ENCODE data around the gene NKD1. TPM values are rescaled to one million over a fixed set of nuclear protein-coding genes. Genes with fewer than 3 reads are reported as not detected.

NKD1 gene
- polyA plus RNA-seq, 2 donors, result 1.1 to 2.0 TPM

DNA sequence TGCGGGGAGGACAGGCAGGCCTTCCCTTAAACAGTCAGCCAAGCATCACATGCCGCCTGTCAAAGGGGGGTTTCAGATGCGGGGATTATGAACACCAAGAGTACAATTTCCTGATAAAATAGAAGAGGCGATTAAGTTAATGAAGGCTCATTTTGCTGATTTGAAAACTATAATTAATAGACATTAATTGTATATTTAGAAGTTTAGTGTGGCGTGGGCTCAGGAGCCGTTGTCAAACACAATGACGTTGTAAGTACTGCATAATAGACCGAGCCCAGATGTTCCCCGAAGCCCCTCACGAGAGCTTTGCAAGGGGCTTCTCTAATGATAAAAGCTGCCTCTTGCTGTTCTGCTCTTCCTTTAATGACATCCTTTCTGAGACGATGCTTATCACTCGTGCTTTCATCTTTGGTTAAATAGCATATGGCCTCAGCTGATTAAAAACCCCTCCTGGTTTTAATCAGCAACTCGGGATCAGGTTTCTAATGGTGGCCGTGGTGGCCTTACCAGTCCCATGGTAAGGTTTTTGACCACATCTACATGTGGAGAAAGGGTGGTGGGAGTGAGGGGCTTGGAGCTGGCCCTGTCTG lies 104.7 kb downstream of the NKD1 start:
- no peak overlapping the region for H3K27ac ChIP-seq (ENCODE audit: low read depth in 2 of 2, low read length in 1 of 2)
- H3K9me3 ChIP-seq (ENCODE audit: control insufficient read depth in 2 of 2, insufficient read depth in 1 of 2, low read depth in 1 of 2, low read length in 1 of 2), result no peaks in the 10 kb centered on the region
- no peak overlapping the region for H3K4me3 ChIP-seq (ENCODE audit: low read depth in 1 of 2, low read length in 2 of 2)
- no peaks in the 10 kb centered on the region for H3K27me3 ChIP-seq (ENCODE audit: control insufficient read depth in 1 of 2, insufficient read depth in 2 of 2, low read length in 2 of 2)
- no peaks in the 10 kb centered on the region for H3K4me1 ChIP-seq (ENCODE audit: control insufficient read depth in 2 of 2, insufficient read depth in 2 of 2, low read length in 1 of 2)
- 69 to 80% methylated on average over 14 of the region's 14 CpGs for WGBS, 2 donors
- no peaks in the 10 kb centered on the region for H3K36me3 ChIP-seq (ENCODE audit: control insufficient read depth in 2 of 2, insufficient read depth in 2 of 2, low read length in 1 of 2)

DNA sequence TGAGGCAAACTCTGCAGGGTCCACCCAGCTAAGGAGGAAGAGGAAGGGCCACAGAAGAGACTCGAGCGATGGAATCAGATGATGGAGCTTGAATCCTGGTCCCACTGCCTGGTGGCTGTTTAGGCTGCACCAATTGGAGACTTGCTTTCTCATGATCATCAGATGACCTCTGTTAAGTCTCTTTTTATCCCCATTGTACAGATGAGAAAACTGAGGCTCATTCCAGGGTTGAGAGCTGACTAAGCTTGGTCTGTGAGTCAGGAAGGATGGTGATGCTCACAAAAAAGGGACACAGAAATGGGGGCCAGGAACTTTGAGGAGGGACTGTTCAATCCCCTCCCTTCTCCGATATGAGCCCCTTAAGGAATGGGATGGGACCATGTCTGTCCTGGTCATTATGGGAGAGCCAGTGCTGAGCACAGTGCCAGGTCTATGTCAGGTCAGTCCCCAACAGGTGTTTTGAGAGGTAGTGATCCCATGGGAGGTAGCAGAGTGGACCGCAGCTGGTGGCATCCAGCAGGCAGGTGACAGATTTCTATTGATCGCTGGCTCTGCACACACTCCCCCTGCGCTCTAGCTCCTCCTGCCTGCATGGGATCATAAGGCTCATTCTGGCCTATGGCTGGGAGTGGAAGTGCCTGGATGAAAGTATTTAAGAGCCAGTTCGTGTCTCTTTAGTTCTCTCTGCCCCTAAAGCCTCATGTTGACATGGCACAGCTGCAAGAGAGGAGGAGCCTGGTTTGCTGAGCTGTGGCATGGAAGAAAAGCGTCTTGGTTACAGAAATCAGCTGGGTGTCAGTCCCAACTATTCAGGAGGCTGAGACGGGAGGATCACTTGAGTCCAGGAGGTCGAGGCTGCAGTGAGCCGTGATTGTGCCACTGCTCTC lies 105.7 kb downstream of the NKD1 start:
- 68 to 83% methylated on average over 11 of the region's 11 CpGs for WGBS, 2 donors
- Histone ChIP-seq H3K4me3 (ENCODE audit: low read depth in 1 of 2, low read length in 2 of 2) (no peak overlapping the region), H3K27me3 (ENCODE audit: control insufficient read depth in 1 of 2, insufficient read depth in 2 of 2, low read length in 2 of 2) (no peaks in the 10 kb centered on the region), H3K4me1 (ENCODE audit: control insufficient read depth in 2 of 2, insufficient read depth in 2 of 2, low read length in 1 of 2) (no peaks in the 10 kb centered on the region), H3K9me3 (ENCODE audit: control insufficient read depth in 2 of 2, insufficient read depth in 1 of 2, low read depth in 1 of 2, low read length in 1 of 2) (no peaks in the 10 kb centered on the region), H3K36me3 (ENCODE audit: control insufficient read depth in 2 of 2, insufficient read depth in 2 of 2, low read length in 1 of 2) (no peaks in the 10 kb centered on the region), H3K27ac (ENCODE audit: low read depth in 2 of 2, low read length in 1 of 2) (no peak overlapping the region)

DNA sequence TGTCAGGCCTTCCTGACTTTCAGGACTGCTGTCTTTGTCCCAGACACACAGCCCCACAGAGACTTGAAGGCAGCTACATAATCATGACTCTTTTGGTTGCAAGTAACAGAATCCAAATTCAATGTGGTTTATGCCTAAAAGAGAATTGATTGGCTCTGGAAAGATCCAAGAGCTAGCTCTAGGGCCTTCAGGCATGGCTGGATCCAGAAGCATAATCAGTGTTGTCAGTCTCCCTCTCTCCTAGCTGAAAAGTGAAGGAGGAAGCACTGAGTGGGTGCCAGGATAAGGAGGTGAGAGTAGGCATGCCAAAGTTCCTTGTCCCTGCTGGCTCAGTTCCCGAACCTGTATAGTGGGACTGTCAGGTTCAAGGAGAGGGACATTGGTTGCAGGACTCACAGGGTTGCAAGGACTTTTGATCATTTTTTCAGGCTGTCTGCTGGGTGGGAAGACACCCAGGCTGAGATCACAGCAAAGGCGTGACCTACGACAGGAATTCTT lies 107.4 kb downstream of the NKD1 start:
- H3K27me3 ChIP-seq (ENCODE audit: control insufficient read depth in 1 of 2, insufficient read depth in 2 of 2, low read length in 2 of 2), result no peaks in the 10 kb centered on the region
- 85 to 89% methylated on average over 3 of the region's 3 CpGs for WGBS, 2 donors
- H3K36me3 ChIP-seq (ENCODE audit: control insufficient read depth in 2 of 2, insufficient read depth in 2 of 2, low read length in 1 of 2), result no peaks in the 10 kb centered on the region
- no peak overlapping the region for H3K4me3 ChIP-seq (ENCODE audit: low read depth in 1 of 2, low read length in 2 of 2)
- H3K9me3 ChIP-seq (ENCODE audit: control insufficient read depth in 2 of 2, insufficient read depth in 1 of 2, low read depth in 1 of 2, low read length in 1 of 2), result no peaks in the 10 kb centered on the region
- no peak overlapping the region for H3K27ac ChIP-seq (ENCODE audit: low read depth in 2 of 2, low read length in 1 of 2)
- no peaks in the 10 kb centered on the region for H3K4me1 ChIP-seq (ENCODE audit: control insufficient read depth in 2 of 2, insufficient read depth in 2 of 2, low read length in 1 of 2)

DNA sequence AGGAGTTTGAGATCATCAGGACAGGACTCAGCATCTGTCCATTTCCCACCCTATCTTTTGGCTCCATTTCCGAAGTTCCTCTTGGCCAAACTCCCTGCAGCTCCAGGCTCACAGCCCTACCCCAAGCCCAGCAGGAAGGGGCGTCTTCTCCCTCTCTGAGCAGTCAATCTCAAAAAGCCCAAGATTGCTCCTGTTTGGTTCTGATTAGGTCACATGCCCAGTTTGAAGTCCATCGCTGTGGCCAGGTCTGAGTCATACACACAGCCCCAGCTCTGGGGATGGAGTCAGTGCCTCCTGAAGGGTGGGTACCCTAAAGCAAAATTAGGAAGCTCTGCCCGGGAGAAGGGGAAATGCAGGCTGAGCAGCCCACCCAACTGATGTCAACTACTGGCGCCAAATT lies 109.0 kb downstream of the NKD1 start:
- no peaks in the 10 kb centered on the region for H3K4me1 ChIP-seq (ENCODE audit: control insufficient read depth in 2 of 2, insufficient read depth in 2 of 2, low read length in 1 of 2)
- no peak overlapping the region for H3K4me3 ChIP-seq (ENCODE audit: low read depth in 1 of 2, low read length in 2 of 2)
- no peaks in the 10 kb centered on the region for H3K36me3 ChIP-seq (ENCODE audit: control insufficient read depth in 2 of 2, insufficient read depth in 2 of 2, low read length in 1 of 2)
- H3K27ac ChIP-seq (ENCODE audit: low read depth in 2 of 2, low read length in 1 of 2), result no peak overlapping the region
- 55 to 63% methylated on average over 5 of the region's 5 CpGs for WGBS, 2 donors
- H3K9me3 ChIP-seq (ENCODE audit: control insufficient read depth in 2 of 2, insufficient read depth in 1 of 2, low read depth in 1 of 2, low read length in 1 of 2), result no peaks in the 10 kb centered on the region
- H3K27me3 ChIP-seq (ENCODE audit: control insufficient read depth in 1 of 2, insufficient read depth in 2 of 2, low read length in 2 of 2), result no peaks in the 10 kb centered on the region

DNA sequence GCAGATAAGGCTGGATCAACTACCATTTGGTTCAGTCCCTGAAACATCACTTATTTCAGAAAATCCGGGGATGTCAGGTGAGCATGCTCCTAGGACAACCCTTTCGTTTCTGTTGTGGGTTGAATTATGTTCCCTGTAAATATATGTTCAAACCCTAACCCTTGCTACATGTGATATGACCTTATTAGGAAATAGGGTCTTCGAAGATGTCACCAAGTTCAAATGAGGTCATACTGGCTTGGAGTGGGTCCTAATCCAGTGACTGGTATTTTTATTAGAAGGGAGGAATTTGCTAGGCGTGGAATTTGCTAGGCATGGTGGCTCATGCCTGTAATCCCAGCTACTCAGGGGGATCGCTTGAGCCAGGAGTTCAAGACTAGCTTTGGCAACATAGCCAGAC lies 111.6 kb downstream of the NKD1 start:
- 78 to 83% methylated on average over 5 of the region's 5 CpGs for WGBS, 2 donors
- no peak overlapping the region for H3K27ac ChIP-seq (ENCODE audit: low read depth in 2 of 2, low read length in 1 of 2)
- H3K27me3 ChIP-seq (ENCODE audit: control insufficient read depth in 1 of 2, insufficient read depth in 2 of 2, low read length in 2 of 2), result no peaks in the 10 kb centered on the region
- H3K36me3 ChIP-seq (ENCODE audit: control insufficient read depth in 2 of 2, insufficient read depth in 2 of 2, low read length in 1 of 2), result no peaks in the 10 kb centered on the region
- no peak overlapping the region for H3K4me3 ChIP-seq (ENCODE audit: low read depth in 1 of 2, low read length in 2 of 2)
- H3K4me1 ChIP-seq (ENCODE audit: control insufficient read depth in 2 of 2, insufficient read depth in 2 of 2, low read length in 1 of 2), result peaks cover 0 to under 1% of the 10 kb centered on the region in 2 donors
- peaks cover 0 to 4% of the 10 kb centered on the region in 2 donors for H3K9me3 ChIP-seq (ENCODE audit: control insufficient read depth in 2 of 2, insufficient read depth in 1 of 2, low read depth in 1 of 2, low read length in 1 of 2)

DNA sequence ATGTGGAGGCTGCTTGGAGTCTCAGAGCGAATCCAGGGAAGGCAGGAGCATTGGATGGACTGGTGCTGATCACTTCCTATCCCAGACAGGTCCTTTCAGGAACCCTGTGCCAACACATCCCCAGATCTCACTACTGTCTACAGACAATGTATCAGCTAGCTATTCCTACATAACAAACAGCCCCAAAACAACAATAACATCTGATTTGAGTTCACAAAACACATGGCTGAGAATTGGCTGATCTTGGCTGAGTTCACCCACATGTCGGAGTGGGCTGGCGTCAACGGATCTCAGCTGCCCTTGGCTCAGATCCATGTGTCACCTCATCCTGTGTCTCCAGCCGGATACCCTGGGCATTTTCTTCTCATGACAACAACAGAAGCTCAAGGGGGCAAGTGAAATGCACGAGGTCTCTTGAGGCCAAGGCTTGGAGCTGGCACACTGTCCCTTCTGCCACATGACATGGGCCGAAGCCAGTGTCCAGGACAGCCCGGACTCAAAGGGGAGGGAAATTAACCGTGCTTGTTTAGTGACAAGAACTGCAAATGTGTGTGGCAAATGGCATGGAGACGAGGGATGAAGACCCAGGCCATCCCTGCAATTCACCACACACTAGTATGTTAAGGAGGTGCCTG lies 114.2 kb downstream of the NKD1 start:
- Histone ChIP-seq H3K27me3 (ENCODE audit: control insufficient read depth in 1 of 2, insufficient read depth in 2 of 2, low read length in 2 of 2) (no peaks in the 10 kb centered on the region), H3K4me3 (ENCODE audit: low read depth in 1 of 2, low read length in 2 of 2) (no peak overlapping the region), H3K27ac (ENCODE audit: low read depth in 2 of 2, low read length in 1 of 2) (no peak overlapping the region), H3K9me3 (ENCODE audit: control insufficient read depth in 2 of 2, insufficient read depth in 1 of 2, low read depth in 1 of 2, low read length in 1 of 2) (peaks cover 0 to 4% of the 10 kb centered on the region in 2 donors), H3K36me3 (ENCODE audit: control insufficient read depth in 2 of 2, insufficient read depth in 2 of 2, low read length in 1 of 2) (no peaks in the 10 kb centered on the region), H3K4me1 (ENCODE audit: control insufficient read depth in 2 of 2, insufficient read depth in 2 of 2, low read length in 1 of 2) (peaks cover 2 to 4% of the 10 kb centered on the region in 2 donors)
- WGBS, 2 donors, result 83 to 89% methylated on average over 10 of the region's 10 CpGs

DNA sequence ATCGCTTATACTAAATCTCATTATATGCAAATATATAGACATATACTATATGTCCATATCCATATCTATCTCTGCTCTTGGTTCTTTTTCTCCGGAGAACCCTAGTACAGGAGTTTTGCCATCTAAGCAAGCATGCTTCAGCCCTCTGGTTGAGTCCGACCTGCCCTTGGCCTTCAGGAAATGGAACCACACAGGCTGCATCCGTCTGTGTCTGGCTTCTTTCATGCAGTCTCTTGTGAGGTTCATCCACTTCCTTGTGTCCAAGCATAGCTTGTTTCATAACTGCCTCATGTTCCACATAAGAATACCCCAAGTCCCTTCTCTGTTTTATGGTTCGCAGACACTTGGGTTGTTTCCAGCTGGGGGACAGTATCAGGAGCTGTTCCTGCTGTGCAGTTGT lies 116.1 kb downstream of the NKD1 start:
- H3K27ac ChIP-seq (ENCODE audit: low read depth in 2 of 2, low read length in 1 of 2), result no peak overlapping the region
- no peak overlapping the region for H3K4me3 ChIP-seq (ENCODE audit: low read depth in 1 of 2, low read length in 2 of 2)
- WGBS, 2 donors, result 93 to 95% methylated on average over 5 of the region's 5 CpGs

DNA sequence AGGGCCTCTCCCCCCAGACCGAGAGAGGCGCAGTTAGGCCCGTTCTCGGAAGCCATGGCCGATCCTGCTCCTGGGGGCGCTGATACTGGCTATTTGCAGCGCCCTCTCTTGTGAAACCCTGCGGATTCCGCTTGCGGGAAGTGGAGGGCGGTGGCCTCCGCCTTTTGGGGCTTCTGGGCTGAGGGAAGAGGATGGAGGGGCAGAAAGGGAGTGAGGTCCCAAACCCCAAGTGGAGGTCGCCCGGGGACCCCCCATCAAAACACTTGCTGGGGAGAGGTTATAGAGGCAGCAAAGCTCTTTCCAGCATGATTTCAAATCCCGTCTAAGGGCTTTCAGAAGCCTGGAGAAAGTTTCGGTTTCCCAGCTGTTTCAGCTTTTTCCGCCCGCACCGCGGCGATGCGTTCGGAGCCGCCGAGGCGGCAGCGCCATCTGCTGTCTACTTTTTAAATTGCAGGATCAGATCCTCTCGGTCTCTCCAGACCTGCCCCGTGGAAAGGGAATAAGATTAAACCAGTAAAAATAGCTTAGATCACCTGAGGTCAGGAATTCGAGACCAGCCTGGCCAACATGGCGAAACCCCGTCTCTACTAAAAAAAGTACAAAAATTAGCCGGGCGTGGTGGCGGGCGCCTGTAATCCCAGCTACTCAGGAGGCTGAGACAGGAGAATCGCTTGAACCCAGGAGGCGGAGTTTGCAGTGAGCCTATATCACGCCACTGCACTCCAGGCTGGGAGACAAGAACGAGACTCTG lies 117.1 kb downstream of the NKD1 start:
- Histone ChIP-seq H3K27me3 (ENCODE audit: control insufficient read depth in 1 of 2, insufficient read depth in 2 of 2, low read length in 2 of 2) (no peaks in the 10 kb centered on the region), H3K9me3 (ENCODE audit: control insufficient read depth in 2 of 2, insufficient read depth in 1 of 2, low read depth in 1 of 2, low read length in 1 of 2) (peaks cover 0 to 4% of the 10 kb centered on the region in 2 donors), H3K4me3 (ENCODE audit: low read depth in 1 of 2, low read length in 2 of 2) (peak overlapping the region; percentile 37 to 45), H3K27ac (ENCODE audit: low read depth in 2 of 2, low read length in 1 of 2) (peak overlapping the region in 1 of 2 donors; percentile 1), H3K4me1 (ENCODE audit: control insufficient read depth in 2 of 2, insufficient read depth in 2 of 2, low read length in 1 of 2) (peaks cover 8 to 13% of the 10 kb centered on the region in 2 donors), H3K36me3 (ENCODE audit: control insufficient read depth in 2 of 2, insufficient read depth in 2 of 2, low read length in 1 of 2) (no peaks in the 10 kb centered on the region)
- 19 to 20% methylated on average over 40 of the region's 40 CpGs for WGBS, 2 donors

More for the DNA sequence above, 116.1 kb downstream of the NKD1 start:
- H3K27me3 ChIP-seq (ENCODE audit: control insufficient read depth in 1 of 2, insufficient read depth in 2 of 2, low read length in 2 of 2), result no peaks in the 10 kb centered on the region
- H3K4me1 ChIP-seq (ENCODE audit: control insufficient read depth in 2 of 2, insufficient read depth in 2 of 2, low read length in 1 of 2), result peaks cover 8 to 13% of the 10 kb centered on the region in 2 donors
- peaks cover 0 to 4% of the 10 kb centered on the region in 2 donors for H3K9me3 ChIP-seq (ENCODE audit: control insufficient read depth in 2 of 2, insufficient read depth in 1 of 2, low read depth in 1 of 2, low read length in 1 of 2)
- H3K36me3 ChIP-seq (ENCODE audit: control insufficient read depth in 2 of 2, insufficient read depth in 2 of 2, low read length in 1 of 2), result no peaks in the 10 kb centered on the region
